Naive thymus-derived CD8-positive, alpha-beta T cell (primary cell): Measurements from ENCODE around the gene SLC5A5. TPM values are rescaled to one million over a fixed set of nuclear protein-coding genes. Genes with fewer than 3 reads are reported as not detected.
"Not testable (repeated sequence)": the region's sequence is repeated elsewhere in the genome, so short reads cannot be mapped to it uniquely, and the experiment has no call there.

Experiments used
- ATAC-seq, 2 donors: fragments of 150-1000 bp; cut with Tn5 transposase in 1 of 2; sonication (Bioruptor Pico), chemical (Tn5 transposase) in 1 of 2; 1 replicate in 1 of 2; 2 replicates in 1 of 2; pipeline ENCODE4 v1.10.0; 2021; ENCODE audit warnings: mild to moderate bottlenecking in 2 of 2, moderate library complexity in 2 of 2
- POLR2A ChIA-PET: fragments of 350-600 bp; sonication (Branson Sonifier 250); formaldehyde crosslinking; loops from one replicate; lab custom pipeline; 2021; ENCODE audit warnings: antibody characterized with exemption; lab: Charles Lee
- DNase-seq, 10 donors: peaks; one replicate each; pipeline versions ENCODE4 v3.0.0 to v3.0.0-alpha.2; 2020 to 2022
- H3K27ac Mint-ChIP-seq, 10 donors: one replicate each; pipeline ENCODE4 v1.8.0; 2020 to 2022; ENCODE audit warnings: mild to moderate bottlenecking in 10 of 10, mixed read lengths in 10 of 10, moderate library complexity in 4 of 10, inconsistent platforms in 1 of 10
- H3K27me3 Mint-ChIP-seq, 5 donors: one replicate each; pipeline ENCODE4 v1.8.0; 2021 to 2022; ENCODE audit warnings: mixed read lengths in 5 of 5
- H3K36me3 Mint-ChIP-seq, 3 donors: one replicate each; pipeline ENCODE4 v1.8.0; 2020 to 2022; ENCODE audit warnings: mixed read lengths in 3 of 3, mild to moderate bottlenecking in 2 of 3, inconsistent platforms in 1 of 3
- H3K4me1 Mint-ChIP-seq, 4 donors: one replicate each; pipeline ENCODE4 v1.8.0; 2021 to 2022; ENCODE audit warnings: mixed read lengths in 4 of 4
- H3K4me3 Mint-ChIP-seq, 10 donors: one replicate each; pipeline ENCODE4 v1.8.0; 2020 to 2022; ENCODE audit warnings: mild to moderate bottlenecking in 10 of 10, mixed read lengths in 10 of 10, moderate library complexity in 6 of 10, inconsistent platforms in 1 of 10
- H3K9me3 Mint-ChIP-seq, 9 donors: one replicate each; pipeline ENCODE4 v1.8.0; 2020 to 2022; ENCODE audit warnings: mixed read lengths in 9 of 9, mild to moderate bottlenecking in 3 of 9, inconsistent platforms in 1 of 9, moderate library complexity in 1 of 9
- polyA plus RNA-seq, 3 donors: library from polyadenylated mRNA; unstranded; fragments of 300-500 nt; fragmentation: Illumina TruSeq; gene quantifications; one replicate each; pipeline ENCODE4 v1.2.3, GENCODE V29; 2021
- total RNA-seq, 8 experiments: library from RNA in 2 of 8; stranded (reverse) in 2 of 8; gene quantifications; one replicate each; pipeline ENCODE4 v1.2.3 and lab custom pipeline; 2021 to 2026

Gene SLC5A5
- total and polyA plus RNA-seq, 5 experiments from 2014 or later: 0.39 to 2.6 (median 2.2) TPM

DNA sequence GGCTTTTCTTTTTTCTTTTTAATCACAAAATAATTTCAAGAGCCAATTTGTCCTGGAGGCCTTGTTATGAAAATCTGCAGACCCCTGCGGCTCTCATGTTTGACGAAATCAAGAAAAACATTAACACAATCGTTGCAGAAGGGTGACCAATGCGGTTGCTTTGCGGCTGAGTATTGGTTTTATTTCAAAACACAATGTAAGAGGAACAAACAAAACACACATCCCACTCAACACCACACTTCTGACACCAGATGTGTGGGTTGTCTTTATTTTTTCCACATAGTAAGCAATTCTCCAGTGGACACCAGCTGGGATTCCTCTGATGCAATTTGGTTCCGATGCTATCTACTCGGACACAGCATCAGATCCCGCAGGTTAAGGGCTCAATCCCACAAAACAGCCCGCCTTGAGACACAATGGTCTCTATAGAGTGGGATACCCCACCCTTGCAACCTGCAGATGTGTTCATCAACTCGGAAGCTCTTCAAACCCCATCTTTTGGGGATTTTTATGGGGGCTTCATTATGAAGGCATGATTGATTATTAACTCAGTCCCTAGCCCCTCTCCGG, 39.1 kb downstream of the SLC5A5 start:
- ATAC-seq (no peak), DNase-seq (no peak)
- Mint-ChIP-seq H3K9me3 (peaks cover 0 to 21% (median 0%) of the 10 kb centered on the region in 9 donors), H3K4me3 (no peak overlapping the region), H3K27me3 (peaks cover 0 to 8% (median 0%) of the 10 kb centered on the region in 5 donors), H3K36me3 (peaks cover 0 to 4% (median 2%) of the 10 kb centered on the region in 3 donors), H3K27ac (no peak overlapping the region), H3K4me1 (no peaks in the 10 kb centered on the region)
- POLR2A ChIA-PET: no interaction called here

DNA sequence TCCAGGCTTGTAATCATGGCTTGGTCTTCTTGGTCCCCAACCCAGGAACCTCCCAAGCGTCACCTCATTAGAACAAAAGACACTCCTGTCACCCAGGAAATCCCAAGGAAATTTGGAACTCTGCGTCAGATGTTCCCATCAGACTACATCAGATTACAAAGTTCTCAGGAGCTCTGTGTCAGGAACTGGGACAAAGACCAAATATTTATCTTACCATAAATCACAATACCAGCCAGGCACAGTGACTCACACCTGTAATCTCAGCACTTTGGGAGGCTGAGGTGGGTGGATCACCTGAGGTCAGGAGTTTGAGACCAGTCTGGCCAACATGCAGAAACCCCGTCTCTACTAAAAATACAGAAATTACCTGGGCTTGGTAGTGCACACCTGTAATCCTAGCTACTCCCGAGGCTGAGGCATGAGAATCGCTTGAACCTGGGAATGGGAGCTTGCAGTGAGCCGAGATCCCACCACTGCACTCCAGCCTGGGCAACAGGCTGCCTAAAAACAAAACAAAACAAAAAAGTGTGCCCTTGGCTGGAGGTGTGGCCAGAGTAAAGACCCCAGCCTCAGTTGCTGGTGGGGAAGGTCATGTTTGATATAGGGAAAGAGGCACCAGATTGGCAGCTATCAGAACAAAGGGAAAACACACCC, 44.3 kb downstream of the SLC5A5 start:
- peaks cover 0 to 4% (median 3%) of the 10 kb centered on the region in 5 donors for H3K27me3 Mint-ChIP-seq
- no peak overlapping the region for H3K4me3 Mint-ChIP-seq
- POLR2A ChIA-PET: interaction anchor here (0.6 kb wide), 1 partner anchor 113 kb away, joined by 6 read pairs; no protein-coding TSS in a partner anchor
- H3K36me3 Mint-ChIP-seq: peaks cover 0 to 4% (median 0%) of the 10 kb centered on the region in 3 donors
- peaks cover 0 to 11% (median 0%) of the 10 kb centered on the region in 9 donors for H3K9me3 Mint-ChIP-seq
- no peak overlapping the region for H3K27ac Mint-ChIP-seq
- H3K4me1 Mint-ChIP-seq: no peaks in the 10 kb centered on the region
- ATAC-seq (no peak), DNase-seq (no peak)

DNA sequence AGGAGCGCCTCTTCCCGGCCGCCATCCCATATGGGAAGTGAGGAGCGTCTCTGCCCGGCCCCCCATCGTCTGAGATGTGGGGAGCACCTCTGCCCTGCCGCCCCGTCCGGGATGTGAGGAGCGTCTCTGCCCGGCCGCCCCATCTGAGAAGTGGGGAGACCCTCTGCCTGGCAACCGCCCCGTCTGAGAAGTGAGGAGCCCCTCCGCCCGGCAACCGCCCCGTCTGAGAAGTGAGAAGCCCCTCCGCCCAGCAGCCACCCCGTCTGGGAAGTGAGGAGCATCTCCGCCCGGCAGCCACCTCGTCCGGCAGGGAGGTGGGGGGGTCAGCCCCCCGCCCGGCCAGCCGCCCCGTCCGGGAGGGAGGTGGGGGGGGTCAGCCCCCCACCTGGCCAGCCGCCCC, 46.4 kb downstream of the SLC5A5 start:
- H3K27ac Mint-ChIP-seq, H3K4me3 Mint-ChIP-seq, DNase-seq, H3K27me3 Mint-ChIP-seq, H3K36me3 Mint-ChIP-seq, POLR2A ChIA-PET, ATAC-seq, H3K4me1 Mint-ChIP-seq: not testable (repeated sequence)
- H3K9me3 Mint-ChIP-seq: peaks cover 0 to 10% (median 0%) of the 10 kb centered on the region in 9 donors

DNA sequence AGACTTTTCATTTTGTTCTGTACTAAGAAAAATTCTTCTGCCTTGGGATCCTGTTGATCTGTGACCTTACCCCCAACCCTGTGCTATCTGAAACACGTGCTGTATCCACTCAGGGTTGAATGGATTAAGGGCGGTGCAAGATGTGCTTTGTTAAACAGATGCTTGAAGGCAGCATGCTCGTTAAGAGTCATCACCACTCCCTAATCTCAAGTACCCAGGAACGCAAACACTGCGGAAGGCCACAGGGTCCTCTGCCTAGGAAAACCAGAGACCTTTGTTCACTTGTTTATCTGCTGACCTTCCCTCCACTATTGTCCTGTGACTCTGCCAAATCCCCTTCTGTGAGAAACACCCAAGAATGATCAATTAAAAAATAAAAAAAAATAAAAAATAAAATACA, 47.4 kb downstream of the SLC5A5 start:
- H3K9me3 Mint-ChIP-seq, POLR2A ChIA-PET, H3K27me3 Mint-ChIP-seq, H3K36me3 Mint-ChIP-seq, H3K4me3 Mint-ChIP-seq, H3K4me1 Mint-ChIP-seq, ATAC-seq, DNase-seq, H3K27ac Mint-ChIP-seq: not testable (repeated sequence)

DNA sequence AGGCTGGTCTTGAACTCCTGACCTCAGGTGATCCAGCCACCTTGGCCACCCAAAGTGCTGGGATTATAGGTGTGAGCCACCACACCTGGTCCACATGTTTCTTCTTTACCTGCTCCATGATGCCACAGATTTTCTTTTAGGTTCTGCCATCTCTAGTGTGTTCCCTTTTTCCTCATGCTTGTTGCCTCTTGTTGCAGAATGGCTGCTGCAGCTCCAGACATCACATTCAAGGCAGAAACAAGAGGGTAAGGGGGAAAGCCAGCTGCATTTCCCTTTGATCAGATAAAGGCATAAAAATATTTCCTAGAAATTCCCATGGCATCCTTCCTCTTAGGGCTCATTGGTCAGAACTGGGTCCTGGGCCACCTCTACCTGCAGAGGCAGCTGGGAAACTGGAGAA, 48.8 kb downstream of the SLC5A5 start:
- peaks cover 0 to 4% (median 0%) of the 10 kb centered on the region in 5 donors for H3K27me3 Mint-ChIP-seq
- POLR2A ChIA-PET: interaction anchor here (0.6 kb wide), 1 partner anchor 498 kb away, joined by 4 read pairs; no protein-coding TSS in a partner anchor
- no peaks in the 10 kb centered on the region for H3K4me1 Mint-ChIP-seq
- ATAC-seq (no peak), DNase-seq (no peak)
- no peaks in the 10 kb centered on the region for H3K36me3 Mint-ChIP-seq
- no peak overlapping the region for H3K27ac Mint-ChIP-seq
- H3K9me3 Mint-ChIP-seq: peaks cover 0 to 2% (median 0%) of the 10 kb centered on the region in 9 donors
- no peak overlapping the region for H3K4me3 Mint-ChIP-seq

DNA sequence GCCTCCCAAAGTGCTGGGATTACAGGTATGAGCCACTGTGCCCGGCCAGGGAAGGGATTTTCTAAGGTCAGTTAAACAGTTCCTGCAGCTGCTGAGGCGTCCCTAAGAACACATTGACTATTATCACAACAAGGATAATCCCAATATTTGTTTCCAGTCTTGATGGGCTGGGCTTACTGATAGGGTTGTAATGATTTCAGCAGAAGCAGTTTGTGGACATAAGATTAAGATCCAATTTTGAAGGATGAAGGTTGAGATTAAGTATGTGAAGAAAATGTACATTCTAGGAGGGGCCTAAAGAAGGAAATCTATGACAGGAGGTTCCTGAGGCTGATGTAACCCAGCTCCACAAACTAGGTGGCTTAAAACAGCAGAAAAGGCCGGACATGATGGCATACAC, 50.4 kb downstream of the SLC5A5 start:
- peaks cover 0 to 4% (median 2%) of the 10 kb centered on the region in 5 donors for H3K27me3 Mint-ChIP-seq
- POLR2A ChIA-PET: no interaction called here
- no peaks in the 10 kb centered on the region for H3K9me3 Mint-ChIP-seq
- no peak overlapping the region for H3K4me3 Mint-ChIP-seq
- H3K4me1 Mint-ChIP-seq: no peaks in the 10 kb centered on the region
- no peak overlapping the region for H3K27ac Mint-ChIP-seq
- H3K36me3 Mint-ChIP-seq: no peaks in the 10 kb centered on the region
- ATAC-seq (no peak), DNase-seq (peak in 1 of 10 donors; percentile 21)

DNA sequence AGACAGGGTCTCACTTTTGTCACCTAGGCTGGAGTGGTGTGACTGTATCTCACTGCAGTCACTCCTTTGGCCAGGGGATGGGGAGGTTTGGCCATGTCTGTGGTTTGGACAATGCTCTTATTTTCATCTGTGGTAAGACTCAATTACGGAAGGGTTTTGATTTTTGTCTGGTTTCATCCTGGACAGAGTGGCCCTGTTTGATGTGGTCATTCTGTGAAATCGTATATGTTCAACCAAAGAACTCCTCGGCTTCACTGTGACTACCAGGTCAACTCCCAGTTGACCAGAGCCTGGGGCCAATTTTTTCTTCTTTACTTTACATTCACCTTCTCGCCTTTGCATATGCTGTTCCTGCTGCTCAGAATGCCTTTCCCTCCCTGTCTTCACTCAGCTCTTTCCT, 54.3 kb downstream of the SLC5A5 start:
- Mint-ChIP-seq H3K27ac (no peak overlapping the region), H3K9me3 (no peaks in the 10 kb centered on the region), H3K4me3 (no peak overlapping the region), H3K4me1 (no peaks in the 10 kb centered on the region), H3K36me3 (no peaks in the 10 kb centered on the region), H3K27me3 (peaks cover 0 to 4% (median 2%) of the 10 kb centered on the region in 5 donors)
- ATAC-seq: no peak
- POLR2A ChIA-PET: no interaction called here
- no peak for DNase-seq

DNA sequence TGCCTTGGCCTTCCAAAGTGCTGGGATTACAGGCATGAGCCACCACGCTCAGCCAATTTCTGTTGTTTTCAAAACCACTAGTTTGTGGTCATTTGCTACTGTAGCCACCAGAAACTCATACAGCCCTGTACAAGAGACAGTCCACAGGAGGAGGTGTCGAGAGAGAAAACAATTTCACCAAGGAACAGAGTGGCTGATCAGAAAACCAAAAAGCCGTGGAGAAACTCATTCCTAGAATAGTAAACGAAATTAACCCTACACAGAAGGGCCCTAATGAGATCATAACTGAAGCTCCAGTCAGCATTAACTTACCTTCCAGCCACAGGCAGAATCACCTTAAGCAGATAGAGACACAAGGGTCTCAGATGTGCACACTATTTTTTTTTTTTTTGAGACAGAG, 57.3 kb downstream of the SLC5A5 start:
- H3K4me1 Mint-ChIP-seq: peaks cover 6 to 24% (median 18%) of the 10 kb centered on the region in 4 donors
- H3K9me3 Mint-ChIP-seq: no peaks in the 10 kb centered on the region
- POLR2A ChIA-PET: interaction anchor here (8.5 kb wide), 1 partner anchor 71 kb away, joined by 292 read pairs; the partner anchor contains the start of gene RPL18A
- no peak overlapping the region for H3K27ac Mint-ChIP-seq
- no peak overlapping the region for H3K4me3 Mint-ChIP-seq
- H3K36me3 Mint-ChIP-seq: no peaks in the 10 kb centered on the region
- peaks cover 0 to 4% (median 2%) of the 10 kb centered on the region in 5 donors for H3K27me3 Mint-ChIP-seq
- no peak for ATAC-seq
- no peak for DNase-seq

DNA sequence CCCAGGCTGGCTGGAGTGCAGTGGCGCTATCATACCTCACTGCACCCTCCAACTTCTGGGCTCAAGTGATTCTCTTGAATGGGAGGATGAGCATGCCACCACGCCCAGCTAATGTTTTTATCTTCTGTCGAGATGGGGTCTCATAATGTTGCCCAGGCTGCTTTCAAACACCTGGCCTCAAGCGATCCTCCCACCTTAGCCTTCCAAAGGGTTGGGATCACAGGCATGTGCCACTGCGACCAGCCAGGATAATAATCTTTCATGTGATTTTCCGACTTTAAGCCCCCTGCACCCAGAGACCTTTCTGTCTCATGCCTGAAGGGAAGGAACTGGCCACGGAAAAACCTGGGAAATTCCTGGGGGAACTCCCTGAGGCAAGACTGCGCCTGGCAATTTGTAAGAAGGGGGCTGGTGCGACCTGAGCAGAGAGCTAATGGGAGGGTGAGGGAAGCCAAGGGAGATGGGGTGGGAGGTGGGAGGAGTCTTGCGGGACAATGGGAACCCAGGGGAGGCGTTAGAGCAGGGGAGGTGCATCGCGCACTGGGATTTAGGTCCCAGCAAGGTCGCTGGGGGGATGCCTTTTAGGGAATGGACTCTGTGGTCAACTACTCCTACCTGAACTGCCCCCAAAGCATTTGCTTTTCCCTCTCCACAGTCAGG, 59.9 kb downstream of the SLC5A5 start:
- H3K27me3 Mint-ChIP-seq: peaks cover 0 to 3% (median 2%) of the 10 kb centered on the region in 5 donors
- H3K27ac Mint-ChIP-seq: peak overlapping the region in 7 of 10 donors; percentile 46 to 80 (median 70)
- H3K4me1 Mint-ChIP-seq: peaks cover 6 to 29% (median 22%) of the 10 kb centered on the region in 4 donors
- H3K4me3 Mint-ChIP-seq: peak overlapping the region; percentile 41 to 97 (median 78)
- peaks cover 0 to 2% (median 0%) of the 10 kb centered on the region in 3 donors for H3K36me3 Mint-ChIP-seq
- POLR2A ChIA-PET: interaction anchor here (1.0 to 8.5 kb wide), 12 partner anchors 15 to 640 kb away, joined by 3 to 292 read pairs (median 6); partner anchors contain the start of genes KCNN1, RPL18A, SLC5A5 and SSBP4
- ATAC-seq: no peak
- no peak for DNase-seq
- H3K9me3 Mint-ChIP-seq: no peaks in the 10 kb centered on the region

DNA sequence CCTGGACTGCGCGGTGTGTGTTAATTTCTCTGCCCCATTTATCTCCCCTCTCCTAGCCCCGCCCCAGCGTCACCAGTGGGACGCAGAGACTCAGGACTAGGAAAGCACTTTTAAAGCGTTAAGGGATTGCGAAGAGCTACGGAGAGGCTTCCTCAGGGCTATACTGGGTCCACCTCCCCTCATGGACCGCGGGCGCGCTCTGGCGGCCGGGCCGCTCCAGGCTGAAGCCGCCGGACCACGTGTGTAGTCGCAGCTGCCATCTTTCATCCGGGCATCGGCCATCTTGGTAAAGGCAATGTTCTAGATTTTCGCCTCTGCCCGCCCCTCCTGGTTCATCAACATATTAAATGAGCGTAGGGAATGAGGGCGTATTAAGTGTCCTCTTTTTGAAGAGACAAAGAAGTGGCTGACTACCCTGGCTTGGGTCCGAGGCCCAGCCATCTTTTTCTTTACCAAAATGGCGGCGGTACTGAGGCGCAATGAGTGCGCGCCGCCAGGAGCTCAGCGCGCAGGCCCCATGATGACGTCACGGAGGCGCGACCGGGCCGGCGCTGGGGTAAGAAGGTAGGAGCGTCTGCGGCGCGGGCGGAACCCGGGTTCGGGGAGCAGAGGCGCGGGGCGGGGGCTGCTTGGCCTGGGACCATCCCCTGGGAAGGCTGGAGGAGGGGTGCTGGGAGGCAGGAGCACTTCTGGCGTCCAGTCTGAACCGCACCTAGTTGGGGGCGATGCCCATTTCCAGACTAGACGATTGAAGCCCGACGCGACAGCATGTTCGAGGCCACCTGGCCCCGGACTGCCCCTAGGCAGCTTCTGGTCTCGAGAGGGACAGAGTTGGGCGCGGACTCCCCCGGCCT, 61.0 kb downstream of the SLC5A5 start, which contains the start of gene CCDC124:
Gene CCDC124 (plus strand): TSS at position 531 of the 854 bp plus-strand sequence. CDS start 3,406 bp downstream, outside the sequence.
- Mint-ChIP-seq H3K4me3 (peak within 1 kb of the TSS; percentile 86 to 97 (median 93)), H3K36me3 (peaks cover 0 to 2% (median 0%) of the 10 kb centered on the region in 3 donors), H3K9me3 (no peaks in the 10 kb centered on the region), H3K27ac (peak within 1 kb of the TSS; percentile 85 to 99 (median 97)), H3K27me3 (peaks cover 0 to 3% (median 0%) of the 10 kb centered on the region in 5 donors), H3K4me1 (peaks cover 6 to 29% (median 23%) of the 10 kb centered on the region in 4 donors)
- peak; percentile 97 for ATAC-seq
- POLR2A ChIA-PET: interaction anchor here (0.5 to 8.5 kb wide), 32 partner anchors 10 to 522 kb away, joined by 3 to 292 read pairs (median 4); partner anchors contain the start of genes ARRDC2, FCHO1, IL12RB1 and JAK3
- peak; percentile 87 to 96 (median 91) for DNase-seq

DNA sequence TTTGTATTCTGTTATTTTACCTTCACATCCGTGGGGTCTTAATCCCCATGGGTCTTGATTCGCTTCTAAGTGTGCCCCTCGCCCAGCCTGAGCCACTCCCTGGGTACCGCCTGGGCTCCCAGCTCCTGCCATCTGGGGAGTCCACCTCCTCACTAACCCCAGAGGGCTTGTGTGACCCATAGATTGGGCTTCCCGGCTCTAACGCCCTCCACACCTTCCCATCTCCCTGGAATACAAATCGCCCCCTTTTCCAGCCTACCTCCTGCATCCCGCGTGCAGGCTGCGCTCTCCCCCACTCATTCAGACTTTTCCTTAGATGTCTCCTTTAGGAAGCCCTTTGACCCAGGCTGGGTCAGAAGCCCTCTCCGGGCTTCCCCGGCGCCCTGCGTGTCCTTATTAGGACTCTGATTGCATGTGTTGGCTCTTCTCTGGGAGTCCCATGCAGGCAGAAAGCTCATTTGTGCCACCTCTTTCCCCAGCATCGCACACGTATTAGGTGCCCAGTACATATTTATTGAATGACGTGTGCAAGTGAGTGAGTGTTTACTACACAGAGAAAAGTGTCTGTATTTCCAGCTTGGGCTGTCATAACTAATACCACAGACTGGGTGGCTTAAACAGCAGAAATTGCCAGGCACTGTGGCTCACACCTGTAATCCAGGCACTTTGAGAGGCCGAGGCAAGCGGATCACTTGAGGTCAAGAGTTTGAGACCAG, 61.8 kb downstream of the SLC5A5 start:
- Mint-ChIP-seq H3K36me3 (peaks cover 0 to 6% (median 0%) of the 10 kb centered on the region in 3 donors), H3K27ac (peak overlapping the region; percentile 37 to 99 (median 97)), H3K27me3 (peaks cover 0 to 3% (median 0%) of the 10 kb centered on the region in 5 donors), H3K4me3 (peak overlapping the region; percentile 86 to 97 (median 93)), H3K9me3 (no peaks in the 10 kb centered on the region), H3K4me1 (peaks cover 6 to 32% (median 23%) of the 10 kb centered on the region in 4 donors)
- DNase-seq (no peak), ATAC-seq (no peak)
- POLR2A ChIA-PET: interaction anchor here (0.6 to 8.5 kb wide), 27 partner anchors 9 to 485 kb away, joined by 3 to 292 read pairs (median 5); partner anchors contain the start of genes ARRDC2, IL12RB1, JAK3 and RAB3A
